Measurements from ENCODE around the gene MRPL33. TPM values are rescaled to one million over a fixed set of nuclear protein-coding genes. Genes with fewer than 3 reads are reported as not detected.

Gene MRPL33
- 100 to 1,000 TPM; 111 to 156 (median 127) TPM for polyA plus RNA-seq
- long read RNA-seq, donor 1, result 0 reads
- long read RNA-seq, donor 2, partial matches to known transcripts, result 61 of 101 reads
- long read RNA-seq, donor 2, other reads (novel, unspliced or antisense), result 39 of 101 reads
- long read RNA-seq, donor 3, partial matches to known transcripts, result 37 of 114 reads
- long read RNA-seq, donor 3, other reads (novel, unspliced or antisense), result 77 of 114 reads
- long read RNA-seq, donor 4, result 0 reads
- long read RNA-seq, donor 5, partial matches to known transcripts, result 8 of 30 reads
- long read RNA-seq, donor 5, other reads (novel, unspliced or antisense), result 22 of 30 reads
- long read RNA-seq, donor 6, partial matches to known transcripts, result 55 of 98 reads
- long read RNA-seq, donor 6, other reads (novel, unspliced or antisense), result 43 of 98 reads
- long read RNA-seq, donor 7, result 0 reads
- long read RNA-seq, donor 8, partial matches to known transcripts, result 0 of 14 reads
- long read RNA-seq, donor 8, other reads (novel, unspliced or antisense), result 14 of 14 reads
- long read RNA-seq, donor 9, partial matches to known transcripts, result 0 of 19 reads
- long read RNA-seq, donor 9, other reads (novel, unspliced or antisense), result 19 of 19 reads
- long read RNA-seq, donor 10, partial matches to known transcripts, result 22 of 150 reads
- long read RNA-seq, donor 10, other reads (novel, unspliced or antisense), result 128 of 150 reads

DNA sequence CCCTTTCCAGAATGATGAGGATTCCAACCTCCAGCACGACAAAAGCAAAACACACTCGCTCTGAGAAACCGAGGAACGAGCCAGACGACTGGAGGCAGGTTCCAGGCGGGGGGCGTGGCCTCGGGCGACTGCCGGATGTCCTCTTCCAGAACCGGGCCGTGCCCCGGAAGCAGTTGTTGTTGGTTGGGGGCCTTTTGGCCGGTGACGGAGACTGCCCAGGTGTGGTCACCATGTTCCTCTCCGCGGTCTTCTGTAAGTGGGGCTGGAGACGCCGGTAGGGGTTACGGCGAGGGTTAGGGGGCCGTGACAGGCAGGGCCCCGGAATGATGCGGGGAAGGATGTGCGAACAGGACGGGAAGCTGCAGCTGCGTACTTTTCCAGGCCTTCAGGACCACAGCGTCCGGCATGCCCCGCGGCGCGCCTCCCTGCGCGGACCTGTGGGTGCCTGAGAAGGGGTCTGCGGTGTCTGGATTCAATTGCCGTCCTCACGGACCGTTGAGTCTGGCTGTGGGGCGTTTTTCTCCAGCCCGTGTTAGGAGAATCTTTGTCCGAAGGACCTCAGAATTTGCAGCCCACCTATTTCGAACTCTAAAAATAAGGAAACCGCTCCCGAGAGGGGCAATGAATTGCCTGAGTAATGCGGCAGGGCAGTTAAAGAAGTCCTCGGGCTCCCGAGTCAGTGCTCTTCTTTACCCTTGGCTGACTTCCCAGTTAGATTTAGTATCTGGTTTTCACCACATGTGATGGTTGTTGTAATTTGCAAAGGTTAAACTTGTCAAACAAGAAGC is at the start of gene MRPL33:
TSS of gene MRPL33 (plus strand) at position 172 of the 788 bp plus-strand sequence. CDS start at position 231, 59 bp downstream.
- H3K4me3 ChIP-seq (ENCODE audit: low read depth in 1 of 3, low read length in 3 of 3), result peak within 1 kb of the TSS; percentile 59 to 88 (median 74)
- H3K27me3 ChIP-seq (ENCODE audit: control insufficient read depth in 3 of 3, insufficient read depth in 3 of 3, low read length in 3 of 3), result no peaks in the 10 kb centered on the region
- 0% methylated on average over 48 of the region's 48 CpGs for WGBS, 3 donors
- H3K9me3 ChIP-seq (ENCODE audit: control insufficient read depth in 2 of 2, insufficient read depth in 1 of 2, low read depth in 1 of 2, low read length in 1 of 2), result no peaks in the 10 kb centered on the region
- peak within 1 kb of the TSS; percentile 72 to 95 (median 79) for H3K27ac ChIP-seq (ENCODE audit: low read depth in 1 of 3, low read length in 2 of 3)
- H3K36me3 ChIP-seq (ENCODE audit: control insufficient read depth in 3 of 3, insufficient read depth in 2 of 3, low read depth in 1 of 3, low read length in 3 of 3), result peaks cover 0 to 3% (median 2%) of the 10 kb centered on the region in 3 donors
- FAIRE-seq (no peak), DNase-seq (peak; percentile 93 to 98)
- peaks cover 2 to 12% (median 9%) of the 10 kb centered on the region in 3 donors for H3K4me1 ChIP-seq (ENCODE audit: control insufficient read depth in 3 of 3, insufficient read depth in 2 of 3, low read depth in 1 of 3, low read length in 2 of 3)

DNA sequence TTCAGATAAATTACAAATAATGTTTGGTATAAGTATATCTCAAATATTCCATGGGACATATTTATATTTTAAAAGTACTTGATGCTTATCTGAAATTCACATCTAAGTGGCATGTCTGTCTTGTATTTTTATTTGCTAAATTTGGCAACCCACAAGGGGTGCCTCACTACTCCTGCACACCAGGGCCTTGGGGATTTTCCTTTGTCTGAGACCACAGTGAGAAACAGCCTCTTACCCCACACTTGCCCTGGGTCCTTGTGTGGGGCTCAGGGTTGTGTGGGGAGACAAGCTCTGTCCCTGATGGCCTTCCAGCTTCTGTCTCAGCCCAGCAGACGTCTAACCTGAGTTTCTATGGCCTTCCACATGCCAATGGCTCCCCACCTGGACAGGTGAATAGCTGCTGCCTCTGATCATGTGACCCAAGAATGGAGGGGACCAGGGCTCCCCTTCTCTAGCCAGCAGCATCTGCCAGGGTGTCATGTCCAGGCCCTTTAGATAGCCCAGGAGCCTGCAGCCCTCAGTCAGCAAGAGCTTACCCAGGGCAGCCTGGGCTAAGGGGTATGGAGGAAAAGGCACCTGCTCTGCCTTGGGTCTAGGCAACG is 49.5 kb upstream of the MRPL33 start:
- DNase-seq (no peak), FAIRE-seq (no peak)
- Histone ChIP-seq H3K27me3 (ENCODE audit: control insufficient read depth in 3 of 3, insufficient read depth in 3 of 3, low read length in 3 of 3) (no peaks in the 10 kb centered on the region), H3K27ac (ENCODE audit: low read depth in 1 of 3, low read length in 2 of 3) (no peak overlapping the region), H3K4me1 (ENCODE audit: control insufficient read depth in 3 of 3, insufficient read depth in 2 of 3, low read depth in 1 of 3, low read length in 2 of 3) (peaks cover 0 to 14% (median 0%) of the 10 kb centered on the region in 3 donors), H3K36me3 (ENCODE audit: control insufficient read depth in 3 of 3, insufficient read depth in 2 of 3, low read depth in 1 of 3, low read length in 3 of 3) (no peaks in the 10 kb centered on the region), H3K4me3 (ENCODE audit: low read depth in 1 of 3, low read length in 3 of 3) (no peak overlapping the region), H3K9me3 (ENCODE audit: control insufficient read depth in 2 of 2, insufficient read depth in 1 of 2, low read depth in 1 of 2, low read length in 1 of 2) (no peaks in the 10 kb centered on the region)
- WGBS, 3 donors, result 63 to 76% (median 65%) methylated on average over 2 of the region's 2 CpGs

DNA sequence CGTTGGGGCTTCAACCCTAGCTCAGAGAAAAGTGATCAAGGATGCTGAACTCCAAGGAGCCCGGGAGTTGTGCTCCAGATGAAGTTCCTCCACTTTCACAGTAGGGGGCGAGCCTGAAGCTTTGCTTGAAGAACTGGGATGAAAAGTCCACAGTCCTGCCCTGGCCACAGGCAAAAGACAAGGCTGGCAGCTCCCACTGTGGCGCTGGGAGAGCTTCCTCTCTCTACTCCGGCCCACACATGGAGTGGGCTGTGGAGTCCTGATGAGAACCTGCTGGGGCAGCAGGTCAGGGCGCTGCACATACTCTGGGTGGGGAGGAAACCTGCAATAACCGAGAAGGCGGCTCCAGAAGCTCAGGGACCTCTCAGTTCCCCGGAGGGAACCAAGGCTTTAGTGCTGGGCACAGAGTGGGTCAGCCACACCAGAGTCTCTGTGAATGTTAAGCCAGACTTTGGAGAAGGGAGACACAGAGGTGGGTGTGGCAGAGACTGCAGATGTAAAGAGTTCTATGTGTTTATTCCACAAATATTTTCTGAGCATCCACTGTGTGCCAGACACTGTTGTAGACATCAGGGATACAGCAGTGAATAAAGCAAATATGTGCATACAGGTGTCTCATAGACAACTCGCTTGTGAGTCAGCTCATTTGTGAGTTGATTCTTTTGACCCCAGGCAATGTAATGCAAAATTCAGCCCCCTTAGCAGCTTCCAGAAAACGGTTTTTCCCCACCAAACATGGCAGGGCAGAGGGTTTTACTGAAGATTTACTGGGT is 48.0 kb upstream of the MRPL33 start:
- FAIRE-seq (no peak), DNase-seq (peak; percentile 85 to 90)
- WGBS, 3 donors, result 29 to 40% (median 33%) methylated on average over 11 of the region's 11 CpGs
- Histone ChIP-seq H3K27ac (ENCODE audit: low read depth in 1 of 3, low read length in 2 of 3) (peak overlapping the region in 2 of 3 donors; percentile 12 to 46), H3K36me3 (ENCODE audit: control insufficient read depth in 3 of 3, insufficient read depth in 2 of 3, low read depth in 1 of 3, low read length in 3 of 3) (no peaks in the 10 kb centered on the region), H3K9me3 (ENCODE audit: control insufficient read depth in 2 of 2, insufficient read depth in 1 of 2, low read depth in 1 of 2, low read length in 1 of 2) (no peaks in the 10 kb centered on the region), H3K4me1 (ENCODE audit: control insufficient read depth in 3 of 3, insufficient read depth in 2 of 3, low read depth in 1 of 3, low read length in 2 of 3) (peaks cover 0 to 25% (median 7%) of the 10 kb centered on the region in 3 donors), H3K27me3 (ENCODE audit: control insufficient read depth in 3 of 3, insufficient read depth in 3 of 3, low read length in 3 of 3) (no peaks in the 10 kb centered on the region), H3K4me3 (ENCODE audit: low read depth in 1 of 3, low read length in 3 of 3) (no peak overlapping the region)

DNA sequence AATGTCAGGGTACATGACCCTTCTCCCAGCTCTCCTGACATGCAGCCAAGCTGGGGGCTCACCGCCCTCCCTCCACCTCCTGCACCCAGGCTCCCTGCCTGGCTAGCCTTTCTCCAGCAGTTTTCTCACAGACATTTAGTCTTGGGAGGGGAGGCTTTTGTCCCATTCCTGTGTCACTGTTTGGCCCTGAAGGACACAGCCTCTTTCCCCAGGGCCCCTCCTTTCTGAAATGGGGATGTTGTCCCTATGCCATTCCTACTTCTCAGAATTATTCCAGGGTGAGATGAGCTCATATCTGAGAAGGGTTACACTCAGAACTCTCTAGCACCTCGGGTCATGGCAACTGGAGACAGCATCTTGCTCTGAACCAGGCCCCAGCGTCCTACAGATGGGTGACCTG is 47.3 kb upstream of the MRPL33 start:
- WGBS, 3 donors, result 76 to 82% (median 78%) methylated on average over 3 of the region's 3 CpGs
- Histone ChIP-seq H3K9me3 (ENCODE audit: control insufficient read depth in 2 of 2, insufficient read depth in 1 of 2, low read depth in 1 of 2, low read length in 1 of 2) (no peaks in the 10 kb centered on the region), H3K4me3 (ENCODE audit: low read depth in 1 of 3, low read length in 3 of 3) (no peak overlapping the region), H3K36me3 (ENCODE audit: control insufficient read depth in 3 of 3, insufficient read depth in 2 of 3, low read depth in 1 of 3, low read length in 3 of 3) (no peaks in the 10 kb centered on the region), H3K4me1 (ENCODE audit: control insufficient read depth in 3 of 3, insufficient read depth in 2 of 3, low read depth in 1 of 3, low read length in 2 of 3) (peaks cover 1 to 32% (median 9%) of the 10 kb centered on the region in 3 donors), H3K27me3 (ENCODE audit: control insufficient read depth in 3 of 3, insufficient read depth in 3 of 3, low read length in 3 of 3) (no peaks in the 10 kb centered on the region), H3K27ac (ENCODE audit: low read depth in 1 of 3, low read length in 2 of 3) (peak overlapping the region in 1 of 3 donors; percentile 46)
- FAIRE-seq (no peak), DNase-seq (no peak)

DNA sequence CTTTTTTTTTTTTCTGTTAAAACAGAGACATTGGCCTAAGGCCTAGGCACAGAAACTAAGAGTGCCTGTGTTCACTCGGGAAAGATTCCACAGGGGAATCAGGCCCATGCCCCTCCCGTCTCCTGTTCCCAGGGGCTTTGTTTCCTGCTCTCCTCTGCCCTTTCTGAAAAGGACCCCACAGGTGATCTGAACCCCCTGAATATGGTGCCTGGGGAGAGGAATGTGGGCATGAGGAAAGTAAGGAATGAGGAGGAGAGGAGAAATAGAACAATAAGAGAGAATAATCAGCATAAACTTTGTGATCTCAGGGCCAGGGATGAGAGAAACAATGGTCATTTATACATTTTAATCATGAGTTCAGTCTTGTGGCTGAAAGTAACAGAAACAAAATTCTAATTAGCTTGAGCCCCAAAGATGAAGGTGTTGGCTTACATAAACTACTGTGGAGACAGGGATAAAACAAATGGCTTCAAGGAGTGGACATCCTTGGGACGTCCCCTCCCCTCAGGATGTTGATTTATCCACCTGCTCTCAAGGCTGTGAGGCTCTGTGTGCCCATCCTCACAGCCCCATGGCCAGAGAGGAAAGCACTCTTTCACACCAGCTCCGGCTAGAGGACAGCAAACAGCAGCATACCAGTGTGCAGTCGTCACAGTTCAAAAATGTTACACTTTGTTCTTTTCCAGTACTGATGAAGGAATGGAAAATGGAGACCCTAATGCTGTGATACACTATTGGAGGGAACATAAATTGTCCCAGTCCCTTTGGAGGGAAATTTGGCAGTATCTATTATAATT is 46.4 kb upstream of the MRPL33 start:
- DNase-seq (no peak), FAIRE-seq (no peak)
- Histone ChIP-seq H3K4me3 (ENCODE audit: low read depth in 1 of 3, low read length in 3 of 3) (no peak overlapping the region), H3K9me3 (ENCODE audit: control insufficient read depth in 2 of 2, insufficient read depth in 1 of 2, low read depth in 1 of 2, low read length in 1 of 2) (no peaks in the 10 kb centered on the region), H3K36me3 (ENCODE audit: control insufficient read depth in 3 of 3, insufficient read depth in 2 of 3, low read depth in 1 of 3, low read length in 3 of 3) (no peaks in the 10 kb centered on the region), H3K4me1 (ENCODE audit: control insufficient read depth in 3 of 3, insufficient read depth in 2 of 3, low read depth in 1 of 3, low read length in 2 of 3) (peaks cover 2 to 35% (median 15%) of the 10 kb centered on the region in 3 donors), H3K27ac (ENCODE audit: low read depth in 1 of 3, low read length in 2 of 3) (peak overlapping the region in 1 of 3 donors; percentile 68), H3K27me3 (ENCODE audit: control insufficient read depth in 3 of 3, insufficient read depth in 3 of 3, low read length in 3 of 3) (no peaks in the 10 kb centered on the region)
- WGBS, 3 donors, result 72 to 79% (median 77%) methylated on average over 5 of the region's 5 CpGs

DNA sequence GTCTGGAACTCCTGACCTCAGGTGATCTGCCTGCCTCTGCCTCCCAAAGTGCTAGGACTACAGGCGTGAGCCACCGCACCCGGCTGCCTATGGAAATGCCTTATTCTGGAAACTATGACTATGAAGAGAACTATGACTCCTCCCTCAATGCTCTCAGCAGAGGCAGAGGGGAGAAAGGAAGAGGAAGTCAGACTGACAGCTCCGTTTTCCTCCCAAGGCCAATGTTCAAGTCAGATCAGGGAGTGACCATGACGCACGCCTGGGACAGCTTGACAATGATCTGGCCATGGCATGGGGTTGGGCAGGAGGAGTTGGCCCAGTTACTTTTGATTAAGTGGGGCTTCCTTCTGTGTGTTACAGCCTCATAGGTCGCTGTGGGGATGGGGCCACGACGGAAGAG is 44.3 kb upstream of the MRPL33 start:
- no peaks in the 10 kb centered on the region for H3K27me3 ChIP-seq (ENCODE audit: control insufficient read depth in 3 of 3, insufficient read depth in 3 of 3, low read length in 3 of 3)
- H3K4me1 ChIP-seq (ENCODE audit: control insufficient read depth in 3 of 3, insufficient read depth in 2 of 3, low read depth in 1 of 3, low read length in 2 of 3), result peaks cover 4 to 35% (median 16%) of the 10 kb centered on the region in 3 donors
- 46 to 61% (median 55%) methylated on average over 9 of the region's 9 CpGs for WGBS, 3 donors
- H3K4me3 ChIP-seq (ENCODE audit: low read depth in 1 of 3, low read length in 3 of 3), result no peak overlapping the region
- H3K36me3 ChIP-seq (ENCODE audit: control insufficient read depth in 3 of 3, insufficient read depth in 2 of 3, low read depth in 1 of 3, low read length in 3 of 3), result no peaks in the 10 kb centered on the region
- DNase-seq, result peak; percentile 62 to 97
- no peak for FAIRE-seq
- peak overlapping the region; percentile 24 to 72 (median 46) for H3K27ac ChIP-seq (ENCODE audit: low read depth in 1 of 3, low read length in 2 of 3)
- H3K9me3 ChIP-seq (ENCODE audit: control insufficient read depth in 2 of 2, insufficient read depth in 1 of 2, low read depth in 1 of 2, low read length in 1 of 2), result no peaks in the 10 kb centered on the region
